Panc1 (cell line): ENCODE data around the gene CROCC. TPM values are rescaled to one million over a fixed set of nuclear protein-coding genes. Genes with fewer than 3 reads are reported as not detected.

Source experiments
- ATAC-seq: fragments of 200-7000 bp; cut with Tn5 transposase; 2 replicates; pipeline ENCODE4 v1.9.1; 2020; ENCODE audit warnings: mild to moderate bottlenecking, moderate library complexity
- BruUV-seq: library from RNA; stranded (reverse); fragments of 400-500 nt; replicated peaks from 2 replicates; lab custom pipeline; 2021; lab: Mats Ljungman, UMichigan
- CTCF ChIA-PET: fragments of 300-600 bp; sonication (Branson Sonifier 250); formaldehyde crosslinking; loops from one replicate; lab custom pipeline; 2022; ENCODE audit warnings: antibody characterized with exemption; lab: Charles Lee
- POLR2A ChIA-PET: fragments of 300-600 bp; sonication (Branson Sonifier 250); formaldehyde crosslinking; loops from one replicate; lab custom pipeline; 2022; ENCODE audit warnings: antibody characterized with exemption; lab: Charles Lee
- DNase-seq: peaks from one replicate; pipeline ENCODE4 v3.0.0-alpha.2; 2010; ENCODE audit warnings: low read depth, low spot score
- H3K27ac ChIP-seq: 2 replicates; pipeline ENCODE4 v1.5.1; 2011; ENCODE audit warnings: mild to moderate bottlenecking, low read length, inconsistent platforms
- H3K27me3 ChIP-seq: fragments of 200-500 bp; sonication (Bioruptor generic); 2 replicates; pipeline ENCODE4 v1.6.0; 2014; ENCODE audit warnings: low read length, inconsistent platforms; ENCODE audit not compliant: control insufficient read depth, insufficient read depth
- H3K36me3 ChIP-seq: fragments of 200-500 bp; sonication (Bioruptor generic); 2 replicates; pipeline ENCODE4 v1.5.1; 2014; ENCODE audit warnings: inconsistent platforms, mild to moderate bottlenecking, low read length, moderate library complexity; ENCODE audit not compliant: control insufficient read depth, insufficient read depth
- H3K4me1 ChIP-seq: 2 replicates; pipeline ENCODE4 v1.5.1; 2011; ENCODE audit warnings: inconsistent platforms, mild to moderate bottlenecking, low read length, moderate library complexity; ENCODE audit not compliant: control insufficient read depth, insufficient read depth
- H3K4me3 ChIP-seq, 2 experiments: 2 replicates each; pipeline ENCODE4 v1.5.1; 2011 to 2012; ENCODE audit warnings: low read depth in 2 of 2, low read length in 2 of 2, mild to moderate bottlenecking in 2 of 2, inconsistent platforms in 1 of 2, moderate library complexity in 1 of 2
- H3K9me3 ChIP-seq: fragments of 200-500 bp; sonication (Bioruptor generic); 2 replicates; pipeline ENCODE4 v1.5.1; 2014; ENCODE audit warnings: low read depth, mild to moderate bottlenecking, inconsistent platforms, low read length, moderate library complexity; ENCODE audit not compliant: control insufficient read depth, insufficient read depth
- POLR2AphosphoS5 ChIP-seq: IDR thresholded peaks from 2 replicates; pipeline ENCODE4 v1.6.1; 2012; ENCODE audit warnings: mild to moderate bottlenecking, low read depth, low read length, moderate library complexity
- SIN3A ChIP-seq: IDR thresholded peaks from 2 replicates; pipeline ENCODE4 v1.6.1; 2012; ENCODE audit warnings: low read depth, mild to moderate bottlenecking, low read length, moderate library complexity, borderline replicate concordance; ENCODE audit not compliant: insufficient read depth
- TCF7L2 ChIP-seq: IDR thresholded peaks from 2 replicates; pipeline ENCODE4 v1.6.1; 2011; ENCODE audit warnings: mild to moderate bottlenecking, low read depth, low read length, inconsistent platforms
- in situ Hi-C: cut with HindIII; loops from 2 replicates; pipeline ENCODE4 v1.10.0; 2016; ENCODE audit warnings: low sequenced_read_pairs, low pct_unique_long_range_greater_than_20kb
- intact Hi-C: fragments of 100-400 bp; cut with micrococcal nuclease; formaldehyde crosslinking; loops from one replicate; pipeline ENCODE4 v1.10.0; 2022; ENCODE audit not compliant: unreplicated experiment
- total RNA-seq: library from RNA; stranded (reverse); gene quantifications from one replicate; pipeline ENCODE4 v1.2.1, GENCODE V29; 2021; ENCODE audit not compliant: unreplicated experiment
- TF ChIP-seq, protein P1 (sequence below): fragments of 450-650 bp; IDR thresholded peaks from 2 replicates; pipeline ENCODE4 v1.5.1; 2017; ENCODE audit warnings: mild to moderate bottlenecking
- TF ChIP-seq, protein P2 (sequence below), 2 experiments: IDR thresholded peaks; 2 replicates each; pipeline ENCODE4 v1.6.1; 2011 to 2012; ENCODE audit warnings: low read depth in 2 of 2, control low read depth in 1 of 2, low read length in 1 of 2, mild to moderate bottlenecking in 1 of 2, moderate library complexity in 1 of 2; ENCODE audit not compliant: insufficient read depth in 1 of 2

The CROCC gene
- total RNA-seq, 1 experiment from 2014 or later = 13.6 TPM

DNA sequence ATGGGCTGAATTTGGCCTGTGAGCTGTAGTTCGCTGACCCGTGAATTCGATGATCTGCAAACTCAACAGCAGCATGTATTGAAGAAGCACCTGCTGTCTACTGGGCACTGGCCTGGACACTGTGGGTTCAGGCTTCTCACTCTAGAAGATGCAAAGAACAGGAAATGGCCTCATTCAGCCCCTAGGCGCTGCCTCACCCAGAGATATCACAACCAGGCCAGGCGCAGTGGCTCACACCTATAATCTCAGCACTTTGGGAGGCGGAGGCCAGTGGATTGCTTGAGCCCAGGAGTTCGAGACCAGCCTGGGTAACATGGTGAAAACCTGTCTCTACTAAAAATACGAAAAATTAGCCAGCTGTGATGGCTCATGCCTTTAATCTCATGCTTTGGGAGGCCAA lies 35.0 kb downstream of the CROCC start:
- CTCF ChIA-PET = no interaction called here
- in situ Hi-C loops = no loop called here

DNA sequence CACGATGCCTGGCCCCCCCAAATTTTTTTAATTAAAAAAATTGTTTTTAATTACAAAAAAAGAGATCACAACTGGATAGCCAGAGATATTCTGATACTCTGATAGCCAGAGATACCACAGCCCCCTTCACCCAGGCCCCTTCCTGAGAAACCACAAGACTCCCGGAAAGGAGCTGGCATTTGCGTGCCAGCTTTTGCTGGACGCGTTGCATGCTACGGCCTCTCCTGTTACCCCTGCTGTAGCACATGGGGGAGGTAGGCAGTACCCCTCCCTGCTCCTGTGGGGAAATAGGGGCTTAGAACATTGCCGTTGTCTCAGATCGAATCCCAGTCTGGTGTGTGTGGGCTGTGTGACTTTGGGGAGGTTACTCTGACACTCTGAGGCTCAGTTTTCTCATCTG lies 36.0 kb downstream of the CROCC start:
- no peaks in the 10 kb centered on the region for H3K9me3 ChIP-seq
- ChIA-PET CTCF (no interaction called here), POLR2A (no interaction called here)
- peaks cover 5% of the 10 kb centered on the region for H3K4me1 ChIP-seq
- BruUV-seq = no TSS peak
- in situ Hi-C loops = no loop called here
- H3K4me3 ChIP-seq = no peak overlapping the region
- no peak overlapping the region for H3K27ac ChIP-seq
- DNase-seq = no peak
- intact Hi-C loops = no loop called here
- ATAC-seq = no peak
- TF ChIP-seq POLR2AphosphoS5 = no peak
- no peaks in the 10 kb centered on the region for H3K27me3 ChIP-seq
- H3K36me3 ChIP-seq = no peaks in the 10 kb centered on the region; the same call in 1 of the 2 replicates

More for the DNA sequence above, 35.0 kb downstream of the CROCC start:
- ATAC-seq (no peak), DNase-seq (no peak)
- intact Hi-C loops = no loop called here
- POLR2A ChIA-PET = no interaction called here
- H3K4me1 ChIP-seq = peaks cover 5% of the 10 kb centered on the region
- no peaks in the 10 kb centered on the region; the same call in 1 of the 2 replicates for H3K36me3 ChIP-seq
- TF ChIP-seq, protein P1, sequence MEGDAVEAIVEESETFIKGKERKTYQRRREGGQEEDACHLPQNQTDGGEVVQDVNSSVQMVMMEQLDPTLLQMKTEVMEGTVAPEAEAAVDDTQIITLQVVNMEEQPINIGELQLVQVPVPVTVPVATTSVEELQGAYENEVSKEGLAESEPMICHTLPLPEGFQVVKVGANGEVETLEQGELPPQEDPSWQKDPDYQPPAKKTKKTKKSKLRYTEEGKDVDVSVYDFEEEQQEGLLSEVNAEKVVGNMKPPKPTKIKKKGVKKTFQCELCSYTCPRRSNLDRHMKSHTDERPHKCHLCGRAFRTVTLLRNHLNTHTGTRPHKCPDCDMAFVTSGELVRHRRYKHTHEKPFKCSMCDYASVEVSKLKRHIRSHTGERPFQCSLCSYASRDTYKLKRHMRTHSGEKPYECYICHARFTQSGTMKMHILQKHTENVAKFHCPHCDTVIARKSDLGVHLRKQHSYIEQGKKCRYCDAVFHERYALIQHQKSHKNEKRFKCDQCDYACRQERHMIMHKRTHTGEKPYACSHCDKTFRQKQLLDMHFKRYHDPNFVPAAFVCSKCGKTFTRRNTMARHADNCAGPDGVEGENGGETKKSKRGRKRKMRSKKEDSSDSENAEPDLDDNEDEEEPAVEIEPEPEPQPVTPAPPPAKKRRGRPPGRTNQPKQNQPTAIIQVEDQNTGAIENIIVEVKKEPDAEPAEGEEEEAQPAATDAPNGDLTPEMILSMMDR = no peak
- TF ChIP-seq, protein P2, sequence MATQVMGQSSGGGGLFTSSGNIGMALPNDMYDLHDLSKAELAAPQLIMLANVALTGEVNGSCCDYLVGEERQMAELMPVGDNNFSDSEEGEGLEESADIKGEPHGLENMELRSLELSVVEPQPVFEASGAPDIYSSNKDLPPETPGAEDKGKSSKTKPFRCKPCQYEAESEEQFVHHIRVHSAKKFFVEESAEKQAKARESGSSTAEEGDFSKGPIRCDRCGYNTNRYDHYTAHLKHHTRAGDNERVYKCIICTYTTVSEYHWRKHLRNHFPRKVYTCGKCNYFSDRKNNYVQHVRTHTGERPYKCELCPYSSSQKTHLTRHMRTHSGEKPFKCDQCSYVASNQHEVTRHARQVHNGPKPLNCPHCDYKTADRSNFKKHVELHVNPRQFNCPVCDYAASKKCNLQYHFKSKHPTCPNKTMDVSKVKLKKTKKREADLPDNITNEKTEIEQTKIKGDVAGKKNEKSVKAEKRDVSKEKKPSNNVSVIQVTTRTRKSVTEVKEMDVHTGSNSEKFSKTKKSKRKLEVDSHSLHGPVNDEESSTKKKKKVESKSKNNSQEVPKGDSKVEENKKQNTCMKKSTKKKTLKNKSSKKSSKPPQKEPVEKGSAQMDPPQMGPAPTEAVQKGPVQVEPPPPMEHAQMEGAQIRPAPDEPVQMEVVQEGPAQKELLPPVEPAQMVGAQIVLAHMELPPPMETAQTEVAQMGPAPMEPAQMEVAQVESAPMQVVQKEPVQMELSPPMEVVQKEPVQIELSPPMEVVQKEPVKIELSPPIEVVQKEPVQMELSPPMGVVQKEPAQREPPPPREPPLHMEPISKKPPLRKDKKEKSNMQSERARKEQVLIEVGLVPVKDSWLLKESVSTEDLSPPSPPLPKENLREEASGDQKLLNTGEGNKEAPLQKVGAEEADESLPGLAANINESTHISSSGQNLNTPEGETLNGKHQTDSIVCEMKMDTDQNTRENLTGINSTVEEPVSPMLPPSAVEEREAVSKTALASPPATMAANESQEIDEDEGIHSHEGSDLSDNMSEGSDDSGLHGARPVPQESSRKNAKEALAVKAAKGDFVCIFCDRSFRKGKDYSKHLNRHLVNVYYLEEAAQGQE (IDR thresholded peaks at IDR 0.05; ENCODE audit: insufficient read depth in 1 of 2, low read depth in 2 of 2, low read length in 1 of 2) = no peak
- TF ChIP-seq TCF7L2 (no peak), POLR2AphosphoS5 (no peak), SIN3A (no peak)
- no peak overlapping the region for H3K27ac ChIP-seq
- H3K4me3 ChIP-seq = no peak overlapping the region
- no TSS peak for BruUV-seq
- no peaks in the 10 kb centered on the region for H3K27me3 ChIP-seq
- H3K9me3 ChIP-seq = no peaks in the 10 kb centered on the region

DNA sequence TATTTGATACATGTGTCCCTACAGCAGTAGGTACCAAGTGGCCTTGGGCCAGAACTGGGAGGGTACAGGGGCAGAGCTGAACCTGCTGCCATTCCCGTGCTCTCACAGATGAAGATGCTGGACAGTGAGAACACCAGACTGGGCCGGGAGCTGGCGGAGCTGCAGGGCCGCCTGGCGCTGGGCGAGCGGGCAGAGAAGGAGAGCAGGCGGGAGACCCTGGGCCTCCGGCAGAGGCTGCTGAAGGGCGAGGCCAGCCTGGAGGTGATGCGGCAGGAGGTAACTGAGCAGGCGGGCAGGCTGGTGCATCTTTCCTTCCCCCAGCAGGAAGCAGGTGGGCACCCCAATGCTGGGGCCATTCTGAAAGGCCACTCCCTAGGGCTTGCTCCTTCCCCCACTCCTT lies 36.7 kb downstream of the CROCC start:
- Histone ChIP-seq H3K27me3 (no peaks in the 10 kb centered on the region), H3K36me3 (no peaks in the 10 kb centered on the region; the same call in 1 of the 2 replicates), H3K4me1 (peaks cover 5% of the 10 kb centered on the region), H3K9me3 (no peaks in the 10 kb centered on the region), H3K4me3 (no peak overlapping the region), H3K27ac (no peak overlapping the region)
- ATAC-seq = no peak
- intact Hi-C loops = no loop called here
- TF ChIP-seq, protein P1 = no peak
- TF ChIP-seq POLR2AphosphoS5 (no peak), TCF7L2 (no peak), SIN3A (no peak)
- TF ChIP-seq, protein P2 (IDR thresholded peaks at IDR 0.05; ENCODE audit: insufficient read depth in 1 of 2, low read depth in 2 of 2, low read length in 1 of 2) = no peak
- POLR2A ChIA-PET = no interaction called here
- no peak for DNase-seq
- BruUV-seq = no TSS peak
- CTCF ChIA-PET = no interaction called here
- in situ Hi-C loops = no loop called here
